Karpas-422 (cell line): ENCODE data around the gene ZNF462. TPM values are rescaled to one million over a fixed set of nuclear protein-coding genes. Genes with fewer than 3 reads are reported as not detected.

Experiments
- small RNA-seq: library from RNA; depleted of rRNA; stranded (forward); fragments of <200 nt; gene quantifications from one replicate; pipeline ENCODE3, GENCODE V24; 2014
- total RNA-seq: library from RNA; depleted of rRNA; stranded (reverse); fragments of >200 nt; shearing (Covaris generic); gene quantifications from 2 replicates; pipeline ENCODE4 v1.2.3, GENCODE V29; 2014; ENCODE audit warnings: low replicate concordance

ZNF462 gene
- total RNA-seq, 1 experiment from 2014 or later: not detected

Small RNA genes lying within 50 kb of the gene (small RNA-seq; reads per million reads assigned to genes)
- gene RNA5SP292: not detected
